Skeletal muscle cell (primary cell): ENCODE measurements around the gene KCTD19.

Experiments used
- DNase-seq: peaks from one replicate; pipeline ENCODE4 v3.0.0-alpha.2; 2010; ENCODE audit warnings: low read depth
- H3K4me3 ChIP-seq: 2 replicates; pipeline ENCODE4 v1.5.1; 2011; ENCODE audit warnings: low read depth, mild to moderate bottlenecking, control low read depth, low read length, moderate library complexity

Gene KCTD19

DNA sequence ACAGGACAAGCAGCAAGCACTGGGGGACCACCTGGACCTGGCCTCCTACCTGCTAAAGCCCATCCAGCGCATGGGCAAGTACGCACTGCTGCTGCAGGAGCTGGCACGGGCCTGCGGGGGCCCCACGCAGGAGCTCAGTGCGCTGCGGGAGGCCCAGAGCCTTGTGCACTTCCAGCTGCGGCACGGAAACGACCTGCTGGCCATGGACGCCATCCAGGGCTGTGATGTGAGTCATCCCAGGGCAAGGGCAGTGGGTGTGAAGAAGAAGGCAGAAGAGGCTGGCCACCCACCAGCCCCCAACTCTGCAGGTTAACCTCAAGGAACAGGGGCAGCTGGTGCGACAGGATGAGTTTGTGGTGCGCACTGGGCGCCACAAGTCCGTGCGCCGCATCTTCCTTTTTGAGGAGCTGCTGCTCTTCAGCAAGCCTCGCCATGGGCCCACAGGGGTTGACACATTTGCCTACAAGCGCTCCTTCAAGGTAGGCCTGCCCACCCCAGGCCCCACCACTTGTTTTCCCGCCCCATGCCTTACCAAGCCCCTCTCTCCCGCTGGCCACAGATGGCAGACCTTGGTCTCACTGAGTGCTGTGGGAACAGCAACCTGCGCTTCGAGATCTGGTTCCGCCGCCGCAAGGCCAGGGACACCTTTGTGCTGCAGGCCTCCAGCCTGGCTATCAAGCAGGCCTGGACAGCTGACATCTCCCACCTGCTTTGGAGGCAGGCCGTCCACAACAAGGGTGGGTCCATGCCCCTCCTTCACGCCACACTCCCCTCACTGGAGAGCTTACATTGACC is 39.9 kb downstream of the KCTD19 start:
- no peak for DNase-seq
- H3K4me3 ChIP-seq = no peak overlapping the region

DNA sequence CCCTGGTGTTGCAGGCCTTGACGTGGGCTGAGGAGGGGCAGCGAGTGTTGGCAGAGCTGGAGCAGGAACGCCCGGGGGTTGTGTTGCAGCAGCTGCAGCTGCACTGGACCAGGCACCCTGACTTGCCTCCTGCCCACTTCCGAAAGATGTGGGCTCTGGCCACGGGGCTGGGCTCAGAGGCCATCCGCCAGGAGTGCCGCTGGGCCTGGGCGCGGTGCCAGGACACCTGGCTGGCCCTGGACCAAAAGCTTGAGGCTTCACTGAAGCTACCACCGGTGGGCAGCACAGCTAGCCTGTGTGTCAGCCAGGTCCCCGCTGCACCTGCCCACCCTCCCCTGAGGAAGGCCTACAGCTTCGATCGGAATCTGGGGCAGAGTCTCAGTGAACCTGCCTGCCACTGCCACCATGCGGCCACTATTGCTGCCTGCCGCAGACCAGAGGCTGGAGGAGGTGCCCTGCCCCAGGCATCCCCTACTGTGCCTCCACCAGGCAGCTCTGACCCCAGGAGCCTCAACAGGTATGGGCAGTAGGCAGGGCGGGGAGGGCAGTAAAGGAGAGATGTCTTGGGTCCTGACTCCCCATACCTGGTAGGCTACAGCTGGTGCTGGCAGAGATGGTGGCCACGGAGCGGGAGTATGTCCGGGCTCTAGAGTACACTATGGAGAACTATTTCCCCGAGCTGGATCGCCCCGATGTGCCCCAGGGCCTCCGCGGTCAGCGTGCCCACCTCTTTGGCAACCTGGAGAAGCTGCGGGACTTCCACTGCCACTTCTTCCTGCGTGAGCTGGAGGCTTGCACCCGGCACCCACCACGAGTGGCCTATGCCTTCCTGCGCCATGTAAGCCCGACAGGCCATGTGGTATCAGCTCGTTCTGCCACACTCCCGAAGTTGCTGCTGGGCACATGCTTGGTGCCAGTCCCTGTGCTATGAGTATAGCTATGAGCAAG is 41.6 kb downstream of the KCTD19 start:
- no peak for DNase-seq

DNA sequence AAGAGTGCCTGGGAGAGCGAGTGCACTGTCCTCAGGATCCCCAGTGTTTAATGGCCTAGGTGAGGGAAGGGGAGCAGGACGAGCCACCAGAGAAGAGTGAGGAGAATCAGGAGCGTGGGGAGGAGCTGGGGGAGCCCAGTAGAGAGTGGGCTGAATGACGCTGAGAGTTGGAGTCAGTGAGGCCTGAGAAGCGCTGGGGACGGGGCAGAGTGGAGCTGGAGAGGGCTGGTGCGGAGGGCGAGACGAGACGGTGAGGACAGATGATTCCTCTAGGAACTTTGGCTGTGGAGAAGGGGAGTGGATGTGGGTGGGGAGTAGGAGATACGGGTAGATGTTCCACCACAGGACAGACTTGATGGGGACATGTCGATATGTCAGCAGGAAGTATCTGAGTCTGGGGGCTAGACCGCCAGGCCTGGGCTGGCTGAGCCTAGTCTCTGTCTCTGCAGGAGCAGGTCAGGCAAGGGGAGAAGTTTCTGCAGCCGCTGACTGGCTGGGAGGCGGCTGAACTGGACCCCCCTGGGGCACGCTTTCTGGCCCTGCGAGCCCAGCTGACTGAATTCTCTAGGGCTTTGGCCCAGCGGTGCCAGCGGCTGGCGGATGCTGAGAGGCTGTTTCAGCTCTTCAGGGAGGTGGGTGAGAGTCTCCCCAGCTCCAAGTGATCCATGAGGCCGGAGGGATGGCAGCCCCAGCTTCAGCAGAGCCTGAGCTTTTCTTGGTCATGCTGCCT is 42.5 kb downstream of the KCTD19 start:
- H3K4me3 ChIP-seq = no peak overlapping the region

More for the DNA sequence above, 41.6 kb downstream of the KCTD19 start:
- H3K4me3 ChIP-seq = no peak overlapping the region

DNA sequence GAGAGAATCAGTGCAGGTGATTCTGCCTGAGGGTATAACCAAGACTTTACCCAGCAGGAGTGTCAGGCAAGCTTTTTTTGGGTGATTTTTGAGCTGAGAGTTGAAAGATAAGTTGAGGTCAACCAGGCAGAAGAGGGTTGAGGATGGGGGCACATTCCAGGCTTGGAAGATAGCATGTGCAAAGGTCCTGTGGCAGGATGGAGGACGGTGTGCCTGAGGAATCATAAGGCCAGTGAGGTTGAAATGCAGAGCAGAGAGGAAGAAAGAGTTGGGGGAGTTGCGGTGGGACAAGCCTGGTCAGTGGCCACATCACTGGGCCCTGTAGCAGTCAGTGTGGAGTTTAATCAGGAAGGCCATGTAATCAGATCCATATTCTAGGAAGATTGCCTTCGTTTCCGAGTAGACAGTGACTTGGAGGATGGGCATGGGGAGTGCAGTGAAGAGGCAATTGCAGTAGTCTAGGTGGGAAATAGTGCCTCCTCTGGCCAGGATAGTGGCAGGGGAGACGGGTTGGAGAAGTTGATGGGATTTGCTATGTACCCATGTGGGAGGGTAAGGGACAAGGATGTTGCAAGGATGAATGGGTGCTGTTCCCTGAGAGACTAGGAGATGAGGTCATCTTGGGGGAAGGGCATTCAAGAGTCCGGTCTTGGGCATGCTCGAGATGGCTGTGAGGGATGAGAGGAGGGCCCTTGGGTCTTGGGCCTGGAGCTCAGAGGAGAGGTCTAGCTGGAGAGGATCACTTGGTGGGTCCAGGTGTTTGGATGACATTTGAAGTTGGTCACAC is 43.3 kb downstream of the KCTD19 start:
- no peak for DNase-seq

More for the DNA sequence above, 42.5 kb downstream of the KCTD19 start:
- no peak for DNase-seq

DNA sequence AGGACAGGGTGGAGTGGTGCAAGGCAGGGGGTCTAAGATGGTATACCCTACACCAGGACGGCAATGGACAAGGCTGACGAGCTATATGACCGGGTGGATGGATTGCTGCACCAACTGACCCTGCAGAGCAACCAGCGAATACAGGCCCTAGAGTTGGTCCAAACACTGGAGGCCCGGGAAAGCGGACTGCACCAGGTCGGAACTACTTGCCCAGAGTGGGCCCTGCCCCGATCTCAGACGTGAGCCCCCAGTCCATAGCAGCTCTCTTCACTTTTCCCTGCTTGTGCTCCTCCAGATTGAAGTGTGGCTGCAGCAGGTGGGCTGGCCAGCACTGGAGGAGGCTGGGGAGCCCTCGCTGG is 44.1 kb downstream of the KCTD19 start:
- H3K4me3 ChIP-seq = no peak overlapping the region
- DNase-seq = no peak

More for the DNA sequence above, 43.3 kb downstream of the KCTD19 start:
- H3K4me3 ChIP-seq = no peak overlapping the region

DNA sequence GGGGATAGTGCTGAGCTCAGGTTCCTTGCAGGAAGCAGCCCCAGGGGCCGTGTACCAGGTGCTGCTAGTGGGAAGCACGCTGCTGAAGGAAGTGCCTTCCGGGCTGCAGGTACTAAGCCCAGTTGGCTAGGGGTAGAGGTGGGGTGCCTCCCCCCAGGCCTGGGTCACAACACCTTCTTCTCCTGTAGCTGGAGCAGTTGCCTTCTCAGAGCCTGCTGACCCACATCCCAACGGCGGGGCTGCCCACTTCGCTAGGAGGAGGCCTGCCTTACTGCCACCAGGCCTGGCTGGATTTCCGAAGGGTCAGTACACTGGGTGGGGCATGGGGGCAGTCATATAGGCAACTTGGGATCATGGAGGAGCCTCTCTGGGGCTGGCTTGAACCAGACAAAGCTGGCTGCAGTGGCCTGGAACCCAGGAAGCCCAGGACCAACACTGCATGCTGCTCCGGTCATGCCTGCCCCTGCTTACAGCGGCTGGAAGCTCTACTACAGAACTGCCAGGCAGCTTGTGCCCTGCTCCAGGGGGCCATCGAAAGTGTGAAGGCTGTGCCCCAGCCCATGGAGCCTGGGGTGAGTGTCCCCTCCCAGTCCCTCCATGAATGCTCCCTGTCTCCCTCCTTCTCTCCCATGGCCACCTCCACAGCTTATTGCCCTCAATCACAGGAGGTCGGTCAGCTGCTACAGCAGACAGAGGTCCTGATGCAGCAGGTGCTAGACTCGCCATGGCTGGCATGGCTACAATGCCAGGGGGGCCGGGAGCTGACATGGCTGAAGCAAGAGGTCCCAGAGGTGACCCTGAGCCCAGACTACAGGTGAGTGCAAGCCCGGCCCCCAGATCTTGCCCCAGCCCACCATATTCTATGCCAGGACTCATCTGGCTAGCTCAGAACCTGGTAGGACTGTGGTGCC is 44.8 kb downstream of the KCTD19 start:
- H3K4me3 ChIP-seq = no peak overlapping the region
- DNase-seq = no peak

DNA sequence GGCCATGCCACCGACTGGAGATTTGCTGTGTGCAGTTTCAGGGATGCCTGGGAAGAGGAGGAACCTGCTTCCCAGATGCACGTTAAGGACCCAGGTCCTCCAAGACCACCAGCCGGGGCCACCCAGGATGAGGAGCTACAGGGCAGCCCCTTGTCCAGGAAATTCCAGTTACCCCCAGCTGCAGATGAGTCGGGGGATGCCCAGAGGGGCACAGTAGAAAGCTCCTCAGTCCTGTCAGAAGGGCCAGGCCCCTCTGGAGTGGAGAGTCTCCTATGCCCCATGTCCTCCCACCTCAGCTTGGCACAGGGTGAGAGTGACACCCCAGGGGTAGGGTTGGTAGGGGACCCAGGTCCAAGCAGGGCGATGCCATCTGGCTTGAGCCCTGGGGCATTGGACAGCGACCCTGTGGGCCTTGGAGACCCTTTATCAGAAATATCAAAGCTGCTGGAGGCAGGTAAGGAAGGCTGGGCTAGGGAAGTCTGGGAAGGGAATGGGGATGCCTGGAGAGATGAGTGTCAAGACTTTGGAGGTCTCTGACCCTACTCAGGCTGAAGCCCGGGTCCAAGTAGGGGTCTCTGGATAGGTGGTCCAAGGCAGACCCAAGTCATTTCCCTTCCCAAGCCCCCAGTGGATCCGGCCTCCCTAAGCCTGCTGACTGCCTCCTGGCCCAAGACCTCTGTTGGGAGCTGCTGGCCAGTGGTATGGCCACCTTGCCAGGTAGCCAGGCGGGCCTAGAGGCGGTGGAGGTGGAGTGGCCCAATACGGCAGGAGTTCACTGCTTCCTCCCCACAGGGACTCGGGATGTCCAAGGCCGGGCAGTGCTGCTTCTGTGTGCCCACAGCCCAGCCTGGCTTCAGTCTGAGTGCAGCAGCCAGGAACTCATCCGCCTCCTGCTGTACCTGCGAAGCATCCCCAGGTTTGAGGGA is 46.2 kb downstream of the KCTD19 start:
- no peak for DNase-seq
- H3K4me3 ChIP-seq = peak overlapping the region; percentile 60

DNA sequence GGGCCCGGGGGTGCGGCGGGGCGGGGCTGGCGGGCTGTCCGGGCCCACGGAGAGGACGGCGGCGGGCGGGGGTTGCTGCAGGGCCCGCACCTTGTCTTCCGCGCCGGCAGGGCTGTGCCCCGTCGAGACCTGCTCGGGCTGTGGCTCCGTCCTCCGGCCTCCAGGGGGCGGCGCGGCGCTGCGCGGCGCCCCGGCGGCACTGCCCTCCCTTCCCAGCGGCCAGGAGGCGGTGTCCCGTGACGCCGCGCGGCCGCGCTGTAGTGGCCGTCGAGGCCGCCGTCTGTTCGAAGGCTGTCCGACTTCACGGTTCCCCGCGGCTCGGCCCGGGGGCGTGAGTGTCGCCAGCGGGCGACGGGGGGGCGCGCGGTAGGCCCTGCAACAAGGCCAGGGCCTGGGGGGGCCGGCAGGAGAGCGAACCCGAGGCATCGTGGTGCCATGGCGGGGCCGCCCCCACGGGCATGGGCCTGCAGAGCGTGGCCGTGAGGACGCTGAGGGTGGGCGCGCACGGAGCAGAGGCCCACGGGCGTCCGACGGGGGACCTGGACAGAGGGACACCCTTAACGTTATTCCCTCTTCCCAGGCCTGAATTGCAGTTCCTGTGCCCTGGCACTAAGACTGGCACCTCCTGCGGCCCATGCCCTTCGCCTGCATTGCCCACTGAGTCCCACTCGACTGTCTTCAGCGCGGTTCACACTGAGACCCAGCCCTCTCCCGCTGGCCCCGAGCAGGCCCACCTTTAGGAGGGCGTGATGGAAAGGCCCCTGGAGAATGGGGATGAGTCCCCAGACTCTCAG is 47.0 kb downstream of the KCTD19 start, which contains the start of gene PLEKHG4:
Gene PLEKHG4 (plus strand): TSS at position 237 of the 794 bp plus-strand sequence. CDS start 513 bp downstream, at position 750.
- DNase-seq = no peak
- H3K4me3 ChIP-seq = peak within 1 kb of the TSS; percentile 60

DNA sequence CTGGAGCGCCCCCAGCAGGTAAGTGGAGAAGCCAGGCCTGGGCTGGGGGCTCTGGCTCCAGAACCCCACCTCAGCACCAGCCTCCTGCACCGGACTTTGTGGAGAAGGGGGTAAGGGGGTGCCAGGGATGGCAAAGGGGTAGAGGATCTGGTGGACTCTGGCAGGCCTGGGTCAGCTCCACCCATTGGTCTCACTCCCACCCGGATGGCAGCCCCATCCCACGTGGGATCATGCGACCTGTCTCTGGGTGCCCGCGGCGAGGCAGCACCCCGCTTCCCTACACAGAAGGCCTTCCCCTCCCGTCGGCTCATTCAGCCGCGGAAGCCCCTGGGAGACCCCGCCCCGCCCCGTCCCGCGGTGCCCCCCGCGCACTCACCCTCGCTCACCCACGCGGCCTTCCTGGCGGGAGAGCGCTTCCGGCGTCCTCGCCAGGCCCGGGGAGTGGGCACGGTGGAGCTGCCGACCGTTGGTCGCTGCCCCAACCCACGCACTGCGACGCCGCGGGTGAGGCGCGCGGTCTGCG is 47.7 kb downstream of the KCTD19 start:
- H3K4me3 ChIP-seq = peak overlapping the region; percentile 60
- DNase-seq = no peak

DNA sequence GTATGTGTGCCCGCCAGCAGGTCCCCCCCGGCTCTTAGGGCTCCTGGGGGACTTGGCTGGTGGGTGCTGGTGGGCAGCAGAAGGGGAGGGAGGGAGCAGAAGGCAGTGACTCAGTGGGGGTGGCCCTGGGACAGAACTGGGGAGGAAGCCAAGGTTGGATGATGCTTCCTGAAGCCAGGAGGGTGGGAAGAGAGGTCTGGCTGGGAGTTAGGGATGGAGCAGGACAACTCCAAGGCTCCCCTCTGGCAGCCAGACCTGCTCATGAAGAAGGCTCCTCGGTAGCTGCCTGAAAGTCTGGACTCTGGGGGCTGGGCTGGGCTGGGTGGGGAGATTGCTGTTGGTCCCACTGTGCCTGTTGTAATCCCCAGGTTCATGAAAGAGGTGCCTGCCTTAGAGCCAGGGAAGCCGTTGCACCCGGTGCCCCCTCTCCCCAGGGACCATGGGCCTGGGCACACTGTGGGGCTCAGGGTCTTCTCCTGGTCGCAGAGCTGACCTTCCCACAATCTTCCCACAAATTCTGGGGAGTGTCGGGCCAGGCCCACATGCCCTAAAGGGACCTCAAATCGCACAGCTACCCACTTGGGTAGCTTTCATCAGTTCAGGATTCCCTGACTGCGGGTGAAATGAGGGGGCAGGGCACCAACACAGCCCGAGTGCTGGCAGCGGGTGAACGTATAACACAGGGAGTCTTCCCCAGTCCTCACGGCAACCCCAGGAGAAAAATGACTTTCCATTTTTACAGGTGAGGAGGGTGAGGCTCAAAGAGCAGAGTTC is 48.4 kb downstream of the KCTD19 start:
- peak overlapping the region; percentile 60 for H3K4me3 ChIP-seq
- DNase-seq = peak; percentile 60

DNA sequence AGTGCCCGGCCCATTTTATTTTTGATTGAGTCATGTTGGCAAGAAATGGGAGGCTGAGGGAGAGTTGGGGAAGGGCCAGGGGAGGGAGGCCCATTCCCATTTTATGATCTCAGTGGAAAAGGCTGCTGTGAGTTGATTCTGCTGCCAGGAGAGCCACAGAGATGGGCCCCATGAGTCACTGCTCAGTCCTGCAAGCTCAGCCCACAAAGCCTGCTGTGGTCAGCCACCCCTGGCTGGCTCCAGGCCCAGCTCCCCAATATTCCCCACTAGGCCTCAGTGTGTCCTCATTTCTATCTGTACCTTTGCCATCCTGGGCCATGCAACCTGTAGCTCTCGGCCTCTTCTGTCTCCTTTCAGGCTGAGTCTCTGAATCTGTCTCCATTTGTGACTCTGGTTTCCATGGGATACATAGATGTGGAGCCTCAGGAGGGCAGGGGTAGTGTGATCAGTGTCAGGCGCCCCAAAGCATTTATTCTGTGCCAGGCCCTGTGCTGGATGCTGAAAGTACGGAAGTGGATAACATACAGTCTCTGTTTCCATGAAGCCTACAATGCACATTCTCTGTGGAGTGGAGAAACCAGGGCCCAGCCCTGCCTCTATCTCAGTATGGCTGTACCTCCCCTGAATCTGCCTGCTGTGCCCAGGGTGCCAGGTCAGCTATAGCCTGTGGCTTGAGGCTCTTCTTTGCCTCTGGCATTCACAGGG is 49.1 kb downstream of the KCTD19 start:
- peak overlapping the region; percentile 60 for H3K4me3 ChIP-seq
- DNase-seq = peak; percentile 99

DNA sequence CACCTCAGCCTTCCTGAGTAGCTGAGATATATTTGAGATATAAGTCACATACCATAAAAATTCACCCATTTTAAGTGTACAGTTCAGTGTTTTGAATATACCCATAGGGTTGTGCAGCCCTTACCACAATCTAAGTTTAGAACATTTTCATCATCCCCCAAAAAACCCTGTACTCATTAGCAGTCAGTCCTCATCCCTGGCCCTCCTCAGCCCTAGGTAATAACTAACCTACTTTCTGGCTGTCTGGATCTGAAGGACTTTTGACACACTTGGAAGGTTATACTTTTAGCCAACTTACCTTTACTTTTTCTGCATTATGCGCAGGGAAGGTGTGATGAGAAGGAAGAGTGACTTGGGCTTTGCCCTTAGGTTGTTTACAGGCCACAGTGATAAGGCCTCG is 51.2 kb downstream of the KCTD19 start:
- no peak for DNase-seq
- H3K4me3 ChIP-seq = no peak overlapping the region

DNA sequence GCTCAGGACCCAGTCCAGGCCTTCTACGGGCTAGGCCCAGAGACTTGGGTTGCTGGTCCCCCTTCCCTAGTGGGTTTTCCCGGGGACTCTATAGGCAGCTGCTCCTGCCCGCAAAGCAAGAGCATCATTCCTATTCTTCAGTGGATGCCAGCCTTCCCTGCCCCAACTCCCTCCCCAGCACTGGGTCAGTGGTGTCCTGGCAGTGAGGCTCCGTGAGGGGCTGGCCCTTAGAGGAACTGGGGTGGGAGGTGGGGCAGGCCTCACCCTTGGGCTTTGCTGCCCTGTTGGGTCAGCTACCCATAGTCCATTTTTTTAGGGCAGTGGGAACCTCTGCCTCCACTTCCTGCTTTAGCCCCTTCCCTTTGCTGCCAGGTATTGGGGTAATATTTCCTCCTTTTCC is 55.1 kb downstream of the KCTD19 start:
- H3K4me3 ChIP-seq = no peak overlapping the region
- no peak for DNase-seq

DNA sequence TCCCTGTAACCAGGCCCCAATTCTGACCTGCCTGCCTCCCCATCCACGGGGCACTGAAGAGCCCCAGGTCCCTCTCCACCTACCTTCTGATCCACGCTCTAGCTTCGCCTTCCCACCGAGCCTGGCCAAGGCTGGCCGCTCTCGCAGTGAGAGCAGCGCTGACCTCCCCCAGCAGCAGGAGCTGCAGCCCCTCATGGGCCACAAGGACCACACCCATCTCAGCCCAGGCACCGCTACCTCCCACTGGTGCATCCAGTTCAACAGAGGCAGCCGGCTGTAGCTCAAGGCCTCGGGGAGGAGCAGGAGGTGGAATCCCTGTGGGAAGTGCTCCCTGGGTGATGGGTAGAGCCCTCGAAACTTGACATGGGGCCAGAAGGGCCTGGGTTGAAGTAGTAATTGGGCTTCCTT is 55.6 kb downstream of the KCTD19 start:
- DNase-seq = no peak
- no peak overlapping the region for H3K4me3 ChIP-seq

DNA sequence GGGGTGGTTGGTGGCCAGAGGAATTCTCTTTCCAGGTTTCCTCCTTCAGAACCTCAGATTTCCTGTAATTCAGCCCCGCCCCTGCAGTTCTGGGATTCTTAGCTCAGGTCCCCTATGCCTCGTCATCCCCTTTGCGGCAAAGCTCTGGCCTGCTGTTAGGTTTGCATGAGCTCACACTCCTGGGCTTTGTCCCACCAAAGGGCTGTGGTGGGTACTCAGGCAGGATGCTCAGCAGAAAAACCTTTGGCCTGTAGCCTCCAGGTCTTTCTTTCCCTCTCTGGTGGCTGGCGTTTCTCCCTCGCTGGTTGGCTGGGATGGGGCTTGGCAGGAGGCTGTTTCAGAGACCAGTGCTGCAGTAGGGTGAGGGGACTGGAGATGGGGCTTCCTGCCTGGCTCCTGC is 56.8 kb downstream of the KCTD19 start:
- peak; percentile 59 for DNase-seq
- no peak overlapping the region for H3K4me3 ChIP-seq
